Fibroblast of villous mesenchyme (primary cell): ENCODE measurements around the gene LYRM1. TPM values are rescaled to one million over a fixed set of nuclear protein-coding genes. Genes with fewer than 3 reads are reported as not detected.

ENCODE experiments used
- DNase-seq: peaks from one replicate; pipeline ENCODE4 v3.0.0-alpha.2; 2010; ENCODE audit warnings: low read depth
- H3K4me3 ChIP-seq: 2 replicates; pipeline ENCODE4 v1.5.1; 2011; ENCODE audit warnings: low read depth, mild to moderate bottlenecking, low read length
- total RNA-seq: library from RNA; depleted of rRNA; stranded (reverse); fragments of >200 nt; gene quantifications from 2 replicates; pipeline ENCODE4 v1.2.3, GENCODE V29; 2012
- TF ChIP-seq, protein P1 (sequence below): IDR thresholded peaks from 2 replicates; pipeline ENCODE4 v1.5.1; 2012; ENCODE audit warnings: low read depth, mild to moderate bottlenecking, low read length; ENCODE audit not compliant: insufficient read depth

Gene LYRM1
- total RNA-seq, 1 donor = 59.2 TPM

DNA sequence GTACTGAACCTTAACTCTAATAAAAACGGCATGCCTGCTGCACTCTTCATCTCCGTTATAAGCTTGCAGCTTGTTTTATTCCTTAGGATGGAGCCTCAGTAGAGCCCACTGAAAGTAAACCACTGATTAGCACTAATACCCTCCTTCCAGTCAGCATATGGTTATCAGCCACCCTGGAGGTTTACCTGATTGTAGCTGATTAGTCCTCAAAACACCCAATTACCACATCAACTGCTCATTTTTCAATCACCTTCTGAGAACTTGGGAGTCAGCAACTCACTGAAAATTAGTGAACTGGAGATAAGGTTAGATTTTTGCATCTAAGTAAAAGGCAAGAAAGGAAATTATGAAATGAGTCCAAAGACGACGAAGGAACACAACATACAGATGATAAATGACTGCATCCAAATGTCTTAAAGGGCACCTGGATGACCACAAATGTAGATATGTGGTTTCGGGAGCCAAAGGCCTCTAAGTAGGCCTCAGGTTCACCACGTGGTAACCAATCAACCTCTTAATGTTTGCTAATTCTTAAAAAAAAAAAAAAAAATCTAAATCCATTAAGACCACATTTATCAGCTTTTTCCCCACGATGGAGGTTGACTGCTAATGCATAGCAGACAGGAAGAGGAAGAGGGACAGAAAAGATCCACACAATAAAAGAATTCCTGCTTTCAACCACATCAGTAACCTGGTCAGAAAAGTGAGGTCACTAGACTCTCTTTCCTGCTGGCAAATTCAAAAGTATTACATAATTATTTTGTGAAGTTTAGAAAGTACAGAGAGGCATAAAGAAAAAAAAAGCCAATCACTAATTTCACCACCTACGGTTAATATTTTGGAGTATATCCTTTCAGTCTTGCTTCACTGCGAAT is 28.4 kb upstream of the LYRM1 start:
- peak; percentile 69 for DNase-seq
- TF ChIP-seq, protein P1, sequence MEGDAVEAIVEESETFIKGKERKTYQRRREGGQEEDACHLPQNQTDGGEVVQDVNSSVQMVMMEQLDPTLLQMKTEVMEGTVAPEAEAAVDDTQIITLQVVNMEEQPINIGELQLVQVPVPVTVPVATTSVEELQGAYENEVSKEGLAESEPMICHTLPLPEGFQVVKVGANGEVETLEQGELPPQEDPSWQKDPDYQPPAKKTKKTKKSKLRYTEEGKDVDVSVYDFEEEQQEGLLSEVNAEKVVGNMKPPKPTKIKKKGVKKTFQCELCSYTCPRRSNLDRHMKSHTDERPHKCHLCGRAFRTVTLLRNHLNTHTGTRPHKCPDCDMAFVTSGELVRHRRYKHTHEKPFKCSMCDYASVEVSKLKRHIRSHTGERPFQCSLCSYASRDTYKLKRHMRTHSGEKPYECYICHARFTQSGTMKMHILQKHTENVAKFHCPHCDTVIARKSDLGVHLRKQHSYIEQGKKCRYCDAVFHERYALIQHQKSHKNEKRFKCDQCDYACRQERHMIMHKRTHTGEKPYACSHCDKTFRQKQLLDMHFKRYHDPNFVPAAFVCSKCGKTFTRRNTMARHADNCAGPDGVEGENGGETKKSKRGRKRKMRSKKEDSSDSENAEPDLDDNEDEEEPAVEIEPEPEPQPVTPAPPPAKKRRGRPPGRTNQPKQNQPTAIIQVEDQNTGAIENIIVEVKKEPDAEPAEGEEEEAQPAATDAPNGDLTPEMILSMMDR = no peak
- no peak overlapping the region for H3K4me3 ChIP-seq

DNA sequence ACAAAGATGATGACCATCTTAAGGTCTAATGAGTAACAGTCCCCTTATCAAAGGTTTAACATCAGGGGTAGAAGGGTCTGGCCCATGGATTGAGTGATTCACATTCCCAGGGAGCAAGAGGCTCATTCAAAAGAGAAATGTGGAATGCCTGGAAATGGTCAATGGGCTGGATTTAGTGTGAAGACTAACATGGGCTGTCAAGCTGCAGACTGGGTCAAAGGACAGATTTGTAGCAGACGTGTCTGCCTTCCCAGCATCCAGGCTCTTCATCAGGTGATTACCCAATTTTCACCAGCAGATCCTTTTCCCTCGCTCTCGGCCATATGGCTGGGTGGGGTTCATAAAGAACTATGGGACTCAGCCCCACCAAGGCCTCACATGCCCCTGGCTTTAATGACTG is 27.2 kb upstream of the LYRM1 start:
- TF ChIP-seq, protein P1 = no peak
- no peak overlapping the region for H3K4me3 ChIP-seq
- peak; percentile 79 for DNase-seq

DNA sequence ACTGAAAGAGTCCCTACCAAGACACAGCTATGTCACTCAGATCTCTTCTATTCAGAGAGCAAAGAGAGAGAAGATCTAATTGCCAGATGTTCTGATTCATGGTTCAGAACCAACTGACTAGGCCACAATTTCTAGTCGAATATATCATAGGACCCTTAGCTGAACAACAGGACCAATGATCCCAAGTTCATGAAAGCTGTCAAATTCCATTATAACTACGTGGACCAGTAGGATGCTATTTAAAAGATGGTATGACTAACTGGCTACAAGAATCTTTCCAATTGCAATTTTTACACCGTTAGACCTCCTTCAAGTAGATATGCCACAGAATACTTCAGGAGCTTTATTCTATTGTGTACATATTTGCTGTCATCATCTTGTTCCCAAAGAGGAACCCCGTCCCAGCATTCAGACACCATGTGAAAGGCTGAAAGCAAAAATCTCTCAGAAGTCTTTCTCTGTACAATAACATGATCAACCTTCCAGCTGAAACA is 26.4 kb upstream of the LYRM1 start:
- TF ChIP-seq, protein P1 = no peak
- H3K4me3 ChIP-seq = no peak overlapping the region
- DNase-seq = no peak

DNA sequence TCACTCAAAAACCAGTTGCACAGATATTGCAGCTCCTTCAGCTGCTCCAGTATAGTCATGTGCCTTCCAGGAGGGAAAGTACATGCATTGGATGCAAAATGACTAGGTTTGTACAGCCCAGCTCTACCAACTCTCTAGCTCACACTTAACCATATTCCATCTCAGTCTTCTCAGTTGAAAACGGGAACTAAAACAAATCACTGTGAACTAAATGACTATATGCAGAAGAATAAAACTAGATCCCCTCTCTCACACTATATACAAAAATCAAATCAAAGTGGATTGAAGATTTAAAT is 25.3 kb upstream of the LYRM1 start:
- TF ChIP-seq, protein P1 = no peak
- no peak for DNase-seq
- H3K4me3 ChIP-seq = no peak overlapping the region

DNA sequence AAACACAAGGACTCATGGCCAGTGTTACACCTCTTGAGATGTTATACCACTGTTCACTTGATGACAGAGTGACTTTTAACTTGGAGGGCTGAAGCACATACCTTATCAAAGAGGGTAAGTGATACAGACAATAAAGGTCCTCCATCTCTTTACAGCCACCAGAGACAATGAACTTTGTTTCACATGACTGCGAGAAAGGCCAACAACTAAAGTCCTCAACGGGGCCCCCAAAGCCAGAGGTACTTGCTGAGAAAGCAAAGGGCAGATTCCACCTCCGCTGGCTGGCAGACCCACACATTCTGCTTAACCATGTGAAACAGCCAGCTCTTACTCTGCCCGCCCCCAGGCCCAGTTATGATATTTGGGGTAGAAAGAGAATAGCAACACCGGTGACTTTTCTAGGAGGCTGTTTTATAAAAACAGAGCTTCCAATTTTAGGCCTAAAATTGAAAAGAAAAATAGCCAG is 21.9 kb upstream of the LYRM1 start:
- H3K4me3 ChIP-seq = no peak overlapping the region
- TF ChIP-seq, protein P1 = no peak
- DNase-seq = no peak

DNA sequence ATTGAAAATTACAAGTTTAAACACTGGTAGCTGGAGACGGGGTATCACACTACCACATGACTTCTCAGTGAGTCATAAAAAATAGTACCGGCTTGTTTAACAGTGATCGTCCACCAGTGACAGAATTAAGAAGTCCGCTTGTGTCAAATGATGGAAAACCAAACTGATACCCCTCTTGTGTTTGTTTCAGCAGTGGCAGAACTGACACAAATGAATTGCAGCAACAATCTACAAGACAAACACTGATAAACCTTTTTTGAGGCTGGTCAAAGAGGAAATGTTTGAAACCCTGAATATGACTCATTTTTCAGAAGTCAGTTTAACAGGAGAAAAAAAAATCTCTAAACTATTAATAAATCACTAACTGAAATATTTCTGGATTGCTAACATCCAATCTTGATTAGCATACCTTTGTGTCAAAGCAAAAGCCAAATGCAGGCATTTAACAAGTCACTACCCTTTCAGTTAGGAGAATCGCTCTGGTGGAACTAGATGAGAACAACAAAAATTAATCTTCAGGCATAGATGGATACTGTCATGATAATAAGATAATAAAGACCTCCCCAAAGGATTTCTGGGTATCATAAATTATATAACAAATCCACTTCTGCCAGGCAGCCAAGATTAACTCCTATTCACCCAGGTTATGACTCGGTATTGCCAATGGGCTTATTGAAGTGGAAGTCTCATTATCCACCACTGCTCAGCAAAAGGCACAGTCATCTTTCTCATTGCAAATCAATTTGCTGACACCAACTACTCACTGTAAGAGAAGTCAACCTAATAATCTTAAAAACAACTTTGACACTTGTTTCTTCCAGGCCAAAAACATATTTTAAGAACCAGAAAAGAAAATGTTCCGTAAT is 21.2 kb upstream of the LYRM1 start:
- DNase-seq = peak; percentile 59
- TF ChIP-seq, protein P1 = no peak
- no peak overlapping the region for H3K4me3 ChIP-seq
